Measurements from ENCODE around the gene MAMDC2. TPM values are rescaled to one million over a fixed set of nuclear protein-coding genes. Genes with fewer than 3 reads are reported as not detected.

Gene MAMDC2
- total and polyA plus RNA-seq, 2 donors (not counting 1 experiment from before 2014, with no cell fraction given) = not detected

DNA sequence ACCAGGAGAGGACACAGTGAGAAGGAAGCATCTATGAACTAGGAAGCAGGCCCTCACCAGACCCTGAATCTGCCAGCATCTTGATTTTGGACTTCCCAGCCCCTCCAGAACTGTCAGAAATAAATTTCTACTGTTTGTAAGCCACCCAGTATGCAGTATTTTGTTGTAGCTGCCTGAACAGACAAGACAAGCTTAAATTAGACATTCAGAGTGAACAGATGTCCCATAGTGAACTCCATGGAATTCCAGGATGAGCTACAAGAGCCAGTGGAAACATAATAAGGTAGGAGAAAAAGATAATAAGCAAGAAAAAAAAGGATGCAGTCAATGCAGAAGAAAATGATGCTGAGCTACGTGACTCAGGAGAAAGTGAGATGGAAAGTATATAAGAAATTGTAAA lies 47.8 kb upstream of the MAMDC2 start:
- H3K27ac ChIP-seq (ENCODE audit: low read length in 2 of 2) = no peak overlapping the region
- H4K20me1 ChIP-seq (ENCODE audit: control insufficient read depth, insufficient read depth, low read length, poor library complexity, severe bottlenecking) = no peaks in the 10 kb centered on the region
- H3K9me3 Mint-ChIP-seq (ENCODE audit: insufficient read depth) = no peaks in the 10 kb centered on the region
- ChIA-PET CTCF (no interaction called here), POLR2A (no interaction called here)
- H3K9ac ChIP-seq (ENCODE audit: low read length) = no peak overlapping the region
- ATAC-seq (ENCODE audit: low read depth) (no peak), DNase-seq (no peak)
- H3K9me3 ChIP-seq (ENCODE audit: control extremely low read depth in 1 of 3, control insufficient read depth in 2 of 3, insufficient read depth in 1 of 3, low read length in 2 of 3) = no peaks in the 10 kb centered on the region
- 88% methylated on average over 1 of the region's 1 CpG for WGBS (ENCODE audit: insufficient coverage)
- intact Hi-C loops (cut with micrococcal nuclease) = no loop called here
- no peaks in the 10 kb centered on the region for H3K79me2 ChIP-seq (ENCODE audit: control insufficient read depth, insufficient read depth, low read length)
- H3K4me1 Mint-ChIP-seq = no peaks in the 10 kb centered on the region
- H3K4me2 ChIP-seq (replicated peaks; ENCODE audit: low read depth, low read length, poor library complexity, severe bottlenecking) = no peak overlapping the region
- H2AFZ ChIP-seq (ENCODE audit: insufficient read depth, low read depth, low read length, poor library complexity, severe bottlenecking) = no peak overlapping the region
- H3K4me3 Mint-ChIP-seq = no peak overlapping the region
- H3K27ac Mint-ChIP-seq = no peak overlapping the region
- no peak overlapping the region for H3K4me3 ChIP-seq (ENCODE audit: control extremely low read depth in 1 of 5, extremely low read depth in 1 of 5, insufficient read depth in 1 of 5, low read depth in 2 of 5, low read length in 4 of 5)
- no peaks in the 10 kb centered on the region for H3K36me3 ChIP-seq (replicated peaks in 1 of 2; ENCODE audit: control extremely low read depth in 1 of 2, control insufficient read depth in 1 of 2, extremely low read depth in 1 of 2, insufficient read depth in 2 of 2, low read length in 1 of 2)
- peaks cover 0 to 6% (median 0%) of the 10 kb centered on the region in 4 experiments for H3K27me3 ChIP-seq (replicated peaks in 1 of 4; ENCODE audit: control extremely low read depth in 1 of 4, control insufficient read depth in 3 of 4, insufficient read depth in 4 of 4, low read length in 3 of 4)
- peaks cover 12% of the 10 kb centered on the region for H3K27me3 Mint-ChIP-seq
- no peak for TF ChIP-seq EZH2 (IDR thresholded peaks at IDR 0.05; ENCODE audit: borderline replicate concordance, insufficient read depth, low read depth, low read length, poor library complexity, severe bottlenecking)
- TF ChIP-seq, protein P1, sequence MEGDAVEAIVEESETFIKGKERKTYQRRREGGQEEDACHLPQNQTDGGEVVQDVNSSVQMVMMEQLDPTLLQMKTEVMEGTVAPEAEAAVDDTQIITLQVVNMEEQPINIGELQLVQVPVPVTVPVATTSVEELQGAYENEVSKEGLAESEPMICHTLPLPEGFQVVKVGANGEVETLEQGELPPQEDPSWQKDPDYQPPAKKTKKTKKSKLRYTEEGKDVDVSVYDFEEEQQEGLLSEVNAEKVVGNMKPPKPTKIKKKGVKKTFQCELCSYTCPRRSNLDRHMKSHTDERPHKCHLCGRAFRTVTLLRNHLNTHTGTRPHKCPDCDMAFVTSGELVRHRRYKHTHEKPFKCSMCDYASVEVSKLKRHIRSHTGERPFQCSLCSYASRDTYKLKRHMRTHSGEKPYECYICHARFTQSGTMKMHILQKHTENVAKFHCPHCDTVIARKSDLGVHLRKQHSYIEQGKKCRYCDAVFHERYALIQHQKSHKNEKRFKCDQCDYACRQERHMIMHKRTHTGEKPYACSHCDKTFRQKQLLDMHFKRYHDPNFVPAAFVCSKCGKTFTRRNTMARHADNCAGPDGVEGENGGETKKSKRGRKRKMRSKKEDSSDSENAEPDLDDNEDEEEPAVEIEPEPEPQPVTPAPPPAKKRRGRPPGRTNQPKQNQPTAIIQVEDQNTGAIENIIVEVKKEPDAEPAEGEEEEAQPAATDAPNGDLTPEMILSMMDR (IDR thresholded peaks at IDR 0.05) = no peak
- H3K4me1 ChIP-seq (ENCODE audit: control insufficient read depth in 2 of 2, insufficient read depth in 2 of 2, low read length in 2 of 2) = no peaks in the 10 kb centered on the region

DNA sequence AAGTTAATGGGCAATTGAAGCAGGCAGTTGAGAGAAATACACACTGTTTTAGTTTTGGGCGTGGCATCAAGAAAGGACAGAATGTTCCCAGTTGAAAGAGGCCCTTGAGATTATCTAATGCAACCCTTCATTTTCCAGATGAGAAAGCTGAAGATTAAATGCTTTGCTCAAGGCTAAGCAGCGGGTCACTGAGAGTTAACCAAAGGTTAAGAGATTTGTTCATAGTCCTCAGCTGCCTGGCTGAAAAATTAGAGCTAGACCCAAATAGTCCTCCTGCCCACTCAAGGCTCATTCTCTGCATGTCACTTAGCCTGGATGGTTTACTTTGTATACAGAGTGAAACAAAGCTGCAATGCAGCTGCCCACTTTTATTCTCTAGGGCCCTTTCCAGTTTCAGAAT lies 46.7 kb upstream of the MAMDC2 start:
- ChIA-PET CTCF (no interaction called here), POLR2A (no interaction called here)
- no peak overlapping the region for H3K4me3 ChIP-seq (ENCODE audit: control extremely low read depth in 1 of 5, extremely low read depth in 1 of 5, insufficient read depth in 1 of 5, low read depth in 2 of 5, low read length in 4 of 5)
- H3K4me1 Mint-ChIP-seq = no peaks in the 10 kb centered on the region
- no peak overlapping the region for H3K9ac ChIP-seq (ENCODE audit: low read length)
- H3K9me3 ChIP-seq (ENCODE audit: control extremely low read depth in 1 of 3, control insufficient read depth in 2 of 3, insufficient read depth in 1 of 3, low read length in 2 of 3) = no peaks in the 10 kb centered on the region
- TF ChIP-seq EZH2 (IDR thresholded peaks at IDR 0.05; ENCODE audit: borderline replicate concordance, insufficient read depth, low read depth, low read length, poor library complexity, severe bottlenecking) = no peak
- TF ChIP-seq, protein P1 (IDR thresholded peaks at IDR 0.05) = no peak
- no peaks in the 10 kb centered on the region for H3K36me3 ChIP-seq (replicated peaks in 1 of 2; ENCODE audit: control extremely low read depth in 1 of 2, control insufficient read depth in 1 of 2, extremely low read depth in 1 of 2, insufficient read depth in 2 of 2, low read length in 1 of 2)
- intact Hi-C loops (cut with micrococcal nuclease) = no loop called here
- H3K27ac ChIP-seq (ENCODE audit: low read length in 2 of 2) = no peak overlapping the region
- ATAC-seq (ENCODE audit: low read depth) = no peak
- DNase-seq = no peak
- H2AFZ ChIP-seq (ENCODE audit: insufficient read depth, low read depth, low read length, poor library complexity, severe bottlenecking) = no peak overlapping the region
- H3K27me3 Mint-ChIP-seq = peaks cover 12% of the 10 kb centered on the region
- H4K20me1 ChIP-seq (ENCODE audit: control insufficient read depth, insufficient read depth, low read length, poor library complexity, severe bottlenecking) = no peaks in the 10 kb centered on the region
- H3K4me2 ChIP-seq (replicated peaks; ENCODE audit: low read depth, low read length, poor library complexity, severe bottlenecking) = no peak overlapping the region
- no peaks in the 10 kb centered on the region for H3K79me2 ChIP-seq (ENCODE audit: control insufficient read depth, insufficient read depth, low read length)
- no peaks in the 10 kb centered on the region for H3K4me1 ChIP-seq (ENCODE audit: control insufficient read depth in 2 of 2, insufficient read depth in 2 of 2, low read length in 2 of 2)
- H3K27ac Mint-ChIP-seq = no peak overlapping the region
- WGBS (ENCODE audit: insufficient coverage) = no CpG with 5 or more reads among the region's 2 CpGs
- no peaks in the 10 kb centered on the region for H3K9me3 Mint-ChIP-seq (ENCODE audit: insufficient read depth)
- H3K4me3 Mint-ChIP-seq = no peak overlapping the region
- H3K27me3 ChIP-seq (replicated peaks in 1 of 4; ENCODE audit: control extremely low read depth in 1 of 4, control insufficient read depth in 3 of 4, insufficient read depth in 4 of 4, low read length in 3 of 4) = peaks cover 0 to 4% (median 0%) of the 10 kb centered on the region in 4 experiments

All from B cell (primary cell).